OCI-LY7 (cell line): Measurements from ENCODE around the gene ISOC2.

Experiments used
- CTCF ChIP-seq: fragments of 200-600 bp; sonication (generic); conservative IDR thresholded peaks from 2 replicates; pipeline ENCODE4 v1.5.1; 2014; ENCODE audit warnings: mild to moderate bottlenecking, antibody characterized with exemption, low read length, moderate library complexity, mixed read lengths
- EZH2phosphoT487 ChIP-seq: fragments of 200-600 bp; sonication (generic); IDR thresholded peaks from 2 replicates; pipeline ENCODE4 v1.6.1; 2018; ENCODE audit warnings: low read depth, borderline replicate concordance, mild to moderate bottlenecking, mixed run types, antibody characterized with exemption, low read length, moderate library complexity, mixed read lengths

GRCh38 chr19:55431183-55431582 lies 30.3 kb downstream of the ISOC2 start:
- TF ChIP-seq CTCF (no peak), EZH2phosphoT487 (no peak)
